ENCODE data around the gene FAM72B.
"Not testable (repeated sequence)": the region's sequence is repeated elsewhere in the genome, so short reads cannot be mapped to it uniquely, and the experiment has no call there.

DNA sequence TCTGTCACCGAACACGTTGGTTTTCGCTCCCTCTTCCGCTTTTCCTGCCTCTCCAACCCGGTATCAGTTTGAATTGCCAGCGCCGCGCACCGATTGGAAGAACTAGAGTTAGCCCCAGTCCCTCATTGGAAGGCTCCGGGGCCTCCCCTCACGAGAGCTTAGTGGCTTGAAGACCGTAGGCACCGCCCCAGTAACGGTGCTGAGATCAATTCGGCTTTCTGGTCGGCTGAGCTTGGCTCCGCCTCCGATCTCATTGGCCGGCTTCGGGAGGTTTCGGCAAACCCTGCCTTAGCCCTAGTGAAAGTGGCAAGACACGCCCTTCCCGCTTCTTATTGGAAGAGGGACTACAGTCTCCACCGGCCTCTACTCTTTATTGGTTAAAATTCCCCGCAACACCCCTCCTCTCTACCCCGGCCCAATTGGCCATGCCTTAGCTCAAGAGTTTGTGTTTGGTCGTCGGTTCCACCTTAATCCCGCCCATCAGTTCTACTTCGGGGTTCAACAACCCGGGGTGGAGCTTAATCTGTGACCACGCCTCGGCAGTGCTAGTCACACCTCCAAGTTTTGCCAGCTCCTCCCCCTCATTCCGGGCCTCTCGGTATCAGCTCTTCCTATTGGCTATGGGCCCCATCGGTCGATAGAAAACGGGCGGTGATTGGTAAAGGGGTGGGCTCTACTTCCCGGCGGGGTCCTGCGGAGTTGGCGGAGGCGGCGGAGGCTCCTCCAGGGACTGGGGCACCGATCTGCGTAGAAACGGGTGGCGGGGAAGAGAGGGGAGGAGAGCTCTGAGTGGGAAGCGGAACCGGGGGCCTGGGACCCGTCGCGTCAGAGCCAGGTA, at the start of gene FAM72B, which contains the start of gene SRGAP2C:
- not testable (repeated sequence) for TF ChIP-seq E2F4 (CRISPR knock-in tag; IDR thresholded peaks at IDR 0.05; ENCODE audit: borderline replicate concordance, low read depth); CTCF (IDR thresholded peaks at IDR 0.05); CBFB (CRISPR knock-in tag; IDR thresholded peaks at IDR 0.05; ENCODE audit: low read depth)
- TF ChIP-seq, protein P1, sequence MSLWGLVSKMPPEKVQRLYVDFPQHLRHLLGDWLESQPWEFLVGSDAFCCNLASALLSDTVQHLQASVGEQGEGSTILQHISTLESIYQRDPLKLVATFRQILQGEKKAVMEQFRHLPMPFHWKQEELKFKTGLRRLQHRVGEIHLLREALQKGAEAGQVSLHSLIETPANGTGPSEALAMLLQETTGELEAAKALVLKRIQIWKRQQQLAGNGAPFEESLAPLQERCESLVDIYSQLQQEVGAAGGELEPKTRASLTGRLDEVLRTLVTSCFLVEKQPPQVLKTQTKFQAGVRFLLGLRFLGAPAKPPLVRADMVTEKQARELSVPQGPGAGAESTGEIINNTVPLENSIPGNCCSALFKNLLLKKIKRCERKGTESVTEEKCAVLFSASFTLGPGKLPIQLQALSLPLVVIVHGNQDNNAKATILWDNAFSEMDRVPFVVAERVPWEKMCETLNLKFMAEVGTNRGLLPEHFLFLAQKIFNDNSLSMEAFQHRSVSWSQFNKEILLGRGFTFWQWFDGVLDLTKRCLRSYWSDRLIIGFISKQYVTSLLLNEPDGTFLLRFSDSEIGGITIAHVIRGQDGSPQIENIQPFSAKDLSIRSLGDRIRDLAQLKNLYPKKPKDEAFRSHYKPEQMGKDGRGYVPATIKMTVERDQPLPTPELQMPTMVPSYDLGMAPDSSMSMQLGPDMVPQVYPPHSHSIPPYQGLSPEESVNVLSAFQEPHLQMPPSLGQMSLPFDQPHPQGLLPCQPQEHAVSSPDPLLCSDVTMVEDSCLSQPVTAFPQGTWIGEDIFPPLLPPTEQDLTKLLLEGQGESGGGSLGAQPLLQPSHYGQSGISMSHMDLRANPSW (CRISPR knock-in tag; conservative IDR thresholded peaks at IDR 0.05; ENCODE audit: low read depth): not testable (repeated sequence)
